PFSK-1 (cell line): ENCODE results near the gene GALNT18.

ENCODE experiments used
- FOXP2 ChIP-seq: optimal IDR thresholded peaks from 2 replicates; pipeline ENCODE3; 2011; ENCODE audit warnings: borderline replicate concordance, control low read depth, inconsistent platforms; ENCODE audit not compliant: insufficient read depth; ENCODE audit errors: extremely low read length, extremely low read depth
- POLR2AphosphoS5 ChIP-seq: IDR thresholded peaks from 2 replicates; pipeline ENCODE4 v1.6.1; 2012; ENCODE audit warnings: low read depth, mild to moderate bottlenecking, control low read depth, low read length, moderate library complexity
- SIN3A ChIP-seq: IDR thresholded peaks from 2 replicates; pipeline ENCODE4 v1.6.1; 2012; ENCODE audit warnings: mild to moderate bottlenecking, low read length, moderate library complexity, borderline replicate concordance; ENCODE audit not compliant: insufficient read depth
- TAF1 ChIP-seq: IDR thresholded peaks from 2 replicates; pipeline ENCODE4 v1.6.1; 2012; ENCODE audit warnings: low read length, control low read depth, borderline replicate concordance; ENCODE audit not compliant: insufficient read depth
- TF ChIP-seq, protein P1 (sequence below), 2 experiments: IDR thresholded peaks; 2 replicates each; pipeline versions ENCODE4 v1.6.1 to v1.8.0; 2011 to 2012; ENCODE audit warnings: low read depth in 2 of 2, low read length in 2 of 2, control low read depth in 1 of 2, inconsistent platforms in 1 of 2, mild to moderate bottlenecking in 1 of 2, moderate library complexity in 1 of 2; ENCODE audit not compliant: insufficient read depth in 1 of 2

The GALNT18 gene

GRCh38 chr11:11291041-11292015 lies 330.5 kb downstream of the GALNT18 start:
- TF ChIP-seq TAF1 (no peak), FOXP2 (no peak), POLR2AphosphoS5 (no peak), SIN3A (no peak)
- TF ChIP-seq, protein P1, sequence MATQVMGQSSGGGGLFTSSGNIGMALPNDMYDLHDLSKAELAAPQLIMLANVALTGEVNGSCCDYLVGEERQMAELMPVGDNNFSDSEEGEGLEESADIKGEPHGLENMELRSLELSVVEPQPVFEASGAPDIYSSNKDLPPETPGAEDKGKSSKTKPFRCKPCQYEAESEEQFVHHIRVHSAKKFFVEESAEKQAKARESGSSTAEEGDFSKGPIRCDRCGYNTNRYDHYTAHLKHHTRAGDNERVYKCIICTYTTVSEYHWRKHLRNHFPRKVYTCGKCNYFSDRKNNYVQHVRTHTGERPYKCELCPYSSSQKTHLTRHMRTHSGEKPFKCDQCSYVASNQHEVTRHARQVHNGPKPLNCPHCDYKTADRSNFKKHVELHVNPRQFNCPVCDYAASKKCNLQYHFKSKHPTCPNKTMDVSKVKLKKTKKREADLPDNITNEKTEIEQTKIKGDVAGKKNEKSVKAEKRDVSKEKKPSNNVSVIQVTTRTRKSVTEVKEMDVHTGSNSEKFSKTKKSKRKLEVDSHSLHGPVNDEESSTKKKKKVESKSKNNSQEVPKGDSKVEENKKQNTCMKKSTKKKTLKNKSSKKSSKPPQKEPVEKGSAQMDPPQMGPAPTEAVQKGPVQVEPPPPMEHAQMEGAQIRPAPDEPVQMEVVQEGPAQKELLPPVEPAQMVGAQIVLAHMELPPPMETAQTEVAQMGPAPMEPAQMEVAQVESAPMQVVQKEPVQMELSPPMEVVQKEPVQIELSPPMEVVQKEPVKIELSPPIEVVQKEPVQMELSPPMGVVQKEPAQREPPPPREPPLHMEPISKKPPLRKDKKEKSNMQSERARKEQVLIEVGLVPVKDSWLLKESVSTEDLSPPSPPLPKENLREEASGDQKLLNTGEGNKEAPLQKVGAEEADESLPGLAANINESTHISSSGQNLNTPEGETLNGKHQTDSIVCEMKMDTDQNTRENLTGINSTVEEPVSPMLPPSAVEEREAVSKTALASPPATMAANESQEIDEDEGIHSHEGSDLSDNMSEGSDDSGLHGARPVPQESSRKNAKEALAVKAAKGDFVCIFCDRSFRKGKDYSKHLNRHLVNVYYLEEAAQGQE (IDR thresholded peaks at IDR 0.05; ENCODE audit: insufficient read depth in 1 of 2, low read depth in 2 of 2, low read length in 2 of 2), result no peak

- no peak for TF ChIP-seq SIN3A
- TF ChIP-seq POLR2AphosphoS5, result no peak
- TF ChIP-seq TAF1, result no peak
- no peak for TF ChIP-seq FOXP2
- TF ChIP-seq, protein P1 (IDR thresholded peaks at IDR 0.05; ENCODE audit: insufficient read depth in 1 of 2, low read depth in 2 of 2, low read length in 2 of 2), result no peak
Measured at GRCh38 chr11:11290354-11290753, 331.5 kb downstream of the GALNT18 start.

DNA sequence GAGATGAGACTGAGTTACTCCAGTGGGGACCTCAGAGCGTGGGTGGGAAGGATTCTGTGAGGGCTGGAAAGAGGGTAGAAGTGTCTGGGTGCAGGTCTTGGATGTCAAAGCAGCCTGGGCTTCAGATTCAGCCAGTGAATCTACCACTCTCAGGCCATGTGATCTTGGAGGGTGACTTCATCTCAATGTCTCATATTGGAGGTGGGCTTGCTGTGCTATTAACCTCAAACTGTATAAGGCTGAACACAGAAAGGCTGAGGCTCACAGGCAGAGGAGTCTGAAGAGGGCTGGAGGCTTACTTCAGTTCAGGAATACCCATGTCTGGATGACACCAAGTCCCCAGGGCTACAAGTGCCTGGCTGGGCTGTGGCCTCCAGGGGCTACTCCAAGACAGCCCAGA lies 332.1 kb downstream of the GALNT18 start:
- no peak for TF ChIP-seq SIN3A
- TF ChIP-seq FOXP2, result no peak
- no peak for TF ChIP-seq POLR2AphosphoS5
- TF ChIP-seq, protein P1 (IDR thresholded peaks at IDR 0.05; ENCODE audit: insufficient read depth in 1 of 2, low read depth in 2 of 2, low read length in 2 of 2), result no peak
- no peak for TF ChIP-seq TAF1

- TF ChIP-seq, protein P1 (IDR thresholded peaks at IDR 0.05; ENCODE audit: insufficient read depth in 1 of 2, low read depth in 2 of 2, low read length in 2 of 2), result no peak
- no peak for TF ChIP-seq SIN3A
Measured at GRCh38 chr11:11288972-11289616, 332.7 kb downstream of the GALNT18 start.
